HG03460 (cell line): ENCODE data around the gene IGSF6.
"Not testable (repeated sequence)": the region's sequence is repeated elsewhere in the genome, so short reads cannot be mapped to it uniquely, and the experiment has no call there.

ENCODE experiments used
- ATAC-seq: cut with Tn5 transposase; IDR thresholded peaks from one replicate; pipeline ENCODE4 v1.9.1; 2021; ENCODE audit not compliant: unreplicated experiment

Gene IGSF6

DNA sequence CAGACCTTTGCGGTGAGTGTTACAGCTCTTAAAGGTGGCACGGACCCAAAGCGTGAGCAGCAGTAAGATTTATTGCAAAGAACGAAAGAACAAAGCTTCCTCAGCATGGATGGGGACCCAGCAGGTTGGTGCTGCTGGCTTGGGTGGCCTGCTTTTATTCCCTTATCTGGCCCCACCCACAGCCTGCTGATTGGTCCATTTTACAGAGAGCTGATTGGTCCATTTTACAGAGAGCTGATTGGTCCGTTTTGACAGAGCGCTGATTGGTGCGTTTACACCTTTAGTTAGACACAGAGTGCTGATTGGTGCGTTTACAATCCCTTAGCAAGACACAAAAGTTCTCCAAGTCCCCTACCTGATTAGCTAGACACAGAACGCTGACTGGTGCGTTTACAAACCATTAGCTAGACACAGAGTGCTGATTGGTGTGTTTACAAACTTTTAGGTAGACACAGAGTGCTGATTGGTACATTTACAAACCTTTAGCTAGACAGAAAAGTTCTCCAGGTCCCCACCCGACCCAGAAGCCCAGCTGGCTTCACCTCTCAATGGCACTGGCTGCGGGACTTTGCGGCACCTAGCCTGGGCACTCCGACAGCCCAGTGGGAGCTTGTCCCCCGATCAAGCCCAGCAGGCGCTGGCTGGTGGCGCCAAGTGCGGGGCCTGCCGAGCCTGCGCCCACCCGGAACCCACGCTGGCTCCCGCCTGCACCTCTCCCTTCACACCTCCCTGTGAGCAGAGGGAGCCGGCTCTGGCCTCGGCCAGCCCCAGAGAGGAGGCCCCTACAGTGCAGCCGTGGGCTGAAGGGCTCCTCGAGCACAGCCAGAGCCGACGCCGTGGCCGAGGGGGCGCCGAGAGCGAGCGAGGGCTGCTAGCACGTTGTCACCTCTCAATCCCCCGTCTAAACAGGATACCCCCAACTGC, 22.5 kb downstream of the IGSF6 start:
- not testable (repeated sequence) for ATAC-seq

DNA sequence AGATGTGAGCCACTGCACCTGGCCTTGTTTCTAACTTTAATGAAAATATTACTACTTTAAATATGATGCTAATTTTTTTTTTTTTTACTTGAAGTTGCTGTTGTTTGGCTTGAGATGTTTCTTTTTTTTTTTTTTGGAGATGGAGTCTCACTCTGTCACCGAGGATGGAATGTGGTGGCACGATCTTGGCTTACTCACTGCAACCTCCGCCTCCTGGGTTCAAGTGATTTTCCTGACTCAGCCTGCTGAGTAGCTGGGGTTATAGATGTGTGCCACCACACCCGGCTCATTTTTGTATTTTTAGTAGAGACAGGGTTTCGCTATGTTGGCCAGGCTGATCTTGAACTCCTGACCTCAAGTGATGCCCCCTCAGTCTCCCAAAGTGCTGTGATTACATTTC, 23.6 kb downstream of the IGSF6 start:
- no peak for ATAC-seq

DNA sequence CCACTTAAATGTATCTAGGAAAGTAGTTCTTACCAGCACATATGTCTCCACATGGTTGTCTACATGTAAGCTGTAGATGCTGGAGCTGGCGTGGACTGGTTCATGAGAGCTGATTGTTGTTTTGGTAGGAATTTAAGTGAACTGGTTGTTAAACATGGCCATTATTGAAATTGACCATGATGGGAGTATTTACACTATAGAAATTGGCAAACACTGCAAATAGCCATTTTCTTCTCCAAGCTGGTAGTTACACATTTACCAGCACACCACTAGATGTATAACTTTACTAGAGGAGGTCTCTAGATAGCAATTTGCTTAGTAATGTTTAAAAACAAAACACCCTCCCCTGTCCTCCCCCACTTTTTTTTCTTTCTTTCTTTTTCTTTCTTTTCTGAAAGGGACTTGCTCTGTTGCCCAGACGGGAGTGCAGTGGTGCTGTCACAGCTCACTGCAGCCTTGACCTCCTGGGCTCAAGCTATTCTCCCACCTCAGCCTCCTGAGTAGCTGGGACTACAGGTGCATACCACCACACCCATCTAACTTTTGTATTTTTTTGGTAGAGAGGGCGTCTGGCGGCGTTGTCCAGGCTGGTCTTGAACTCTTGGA, 24.2 kb downstream of the IGSF6 start:
- ATAC-seq: no peak

DNA sequence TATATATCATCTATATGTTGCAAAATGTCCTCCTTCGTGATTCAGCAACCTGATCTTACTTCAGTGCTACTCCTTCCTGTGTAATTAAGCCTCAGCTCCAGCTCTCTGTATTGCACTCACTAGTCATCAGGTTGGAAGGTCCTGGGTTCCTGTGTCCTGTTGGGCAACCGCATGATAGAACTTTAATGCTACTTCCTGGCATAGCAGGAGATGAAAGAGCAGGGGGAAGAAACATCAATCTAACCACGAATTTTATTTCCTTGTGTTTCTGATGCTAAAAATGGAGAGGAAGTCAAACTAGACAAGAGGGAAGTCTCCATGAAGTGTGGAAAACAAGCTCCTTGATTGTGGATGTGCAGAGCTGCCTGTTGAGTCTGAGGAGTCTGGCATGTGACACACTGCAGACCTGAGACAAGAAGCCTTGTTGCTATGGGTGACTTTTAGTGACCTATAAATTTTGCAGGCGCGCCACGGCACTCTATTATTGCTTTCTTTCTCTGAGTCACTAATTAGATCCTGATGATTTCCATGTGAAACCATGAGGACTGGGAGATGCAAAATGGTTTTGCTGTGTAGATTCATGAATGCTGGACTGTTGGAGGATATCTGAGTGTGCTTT, 25.6 kb downstream of the IGSF6 start:
- no peak for ATAC-seq

DNA sequence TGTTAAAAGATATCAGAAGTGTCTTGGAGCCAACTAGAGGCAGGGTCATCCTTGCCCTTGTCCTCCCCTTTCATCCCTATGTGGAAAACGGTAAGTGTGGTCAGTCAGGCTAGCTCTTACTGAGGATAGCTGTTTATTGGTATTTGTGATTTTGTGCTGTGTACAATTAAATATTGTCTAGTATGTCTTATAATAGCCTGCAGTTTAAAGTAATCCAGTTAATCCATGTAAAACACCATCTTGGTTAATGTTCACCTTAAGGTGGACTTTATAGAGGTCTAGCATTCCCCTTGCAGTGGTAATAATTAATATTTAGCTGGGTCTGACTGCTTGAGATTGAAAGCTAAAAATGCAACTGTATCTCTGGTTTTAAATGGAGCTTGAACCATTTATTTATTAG, 27.4 kb downstream of the IGSF6 start:
- ATAC-seq: no peak

DNA sequence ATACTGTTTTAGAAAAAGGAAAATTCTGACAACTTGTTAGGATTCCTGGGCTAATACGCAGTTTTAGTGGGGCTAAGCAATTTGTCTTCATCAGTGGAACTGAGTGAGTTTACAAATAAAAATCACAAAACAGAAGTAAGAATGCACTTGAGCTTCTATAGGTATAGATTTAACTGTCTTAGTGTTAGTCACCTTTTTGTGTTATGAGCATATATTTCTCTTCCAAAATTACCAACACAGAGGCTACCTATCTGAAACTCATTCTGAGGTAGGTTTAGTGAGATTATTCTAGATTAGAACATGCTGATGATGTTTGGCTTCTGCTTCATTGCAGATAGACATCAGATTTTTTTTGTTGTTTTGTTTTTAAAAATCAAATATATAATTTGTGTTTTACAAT, 29.9 kb downstream of the IGSF6 start:
- ATAC-seq: no peak

DNA sequence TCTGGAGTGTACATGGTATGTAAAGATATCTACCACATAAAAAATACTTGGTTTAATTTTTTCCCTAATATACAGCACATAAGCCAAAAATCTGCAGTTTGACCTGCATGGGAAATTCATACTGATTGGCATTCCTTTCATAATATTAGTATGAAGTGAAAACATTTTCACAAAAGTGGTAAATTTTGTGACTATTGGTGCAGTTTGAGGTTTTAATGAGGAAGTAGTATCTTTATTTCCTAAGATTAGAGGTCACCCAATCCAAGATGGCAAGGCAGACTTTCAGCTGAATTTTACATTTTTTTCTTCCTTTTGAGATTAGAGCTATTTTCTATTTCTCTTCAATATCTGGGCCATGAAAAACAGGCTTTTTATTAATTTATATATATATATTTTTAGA, 31.8 kb downstream of the IGSF6 start:
- ATAC-seq: no peak

DNA sequence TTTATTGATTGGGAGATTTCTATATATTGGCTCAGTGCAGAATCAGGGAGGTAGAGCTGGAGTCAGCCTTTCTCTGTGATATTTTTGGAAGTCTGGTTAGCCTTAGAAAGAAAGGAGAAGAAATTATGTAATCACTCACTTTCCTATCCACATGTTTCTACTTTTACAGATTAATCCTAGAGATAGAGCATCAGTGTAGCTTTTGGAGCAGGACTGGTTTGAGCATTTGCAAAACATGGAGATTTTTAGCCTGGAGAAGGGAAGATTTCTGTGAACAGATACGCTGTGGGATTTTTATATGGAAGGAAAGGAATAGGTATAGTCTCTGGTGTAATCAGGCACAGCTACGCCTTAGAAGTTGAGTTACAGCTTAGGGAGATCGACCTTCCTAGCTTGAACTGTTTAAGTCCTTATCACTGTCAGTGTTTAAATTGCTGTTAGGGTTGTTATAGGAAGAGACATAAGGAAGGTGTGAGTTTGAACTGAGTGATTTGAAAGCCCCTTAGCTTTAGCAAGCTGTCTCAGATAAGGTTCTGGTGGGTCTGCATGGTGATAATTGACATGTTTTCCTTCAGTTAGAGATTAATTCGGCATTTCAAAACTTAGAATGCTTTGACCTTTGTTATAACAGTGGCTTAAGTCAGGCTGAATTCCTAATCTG, 32.5 kb downstream of the IGSF6 start:
- no peak for ATAC-seq

DNA sequence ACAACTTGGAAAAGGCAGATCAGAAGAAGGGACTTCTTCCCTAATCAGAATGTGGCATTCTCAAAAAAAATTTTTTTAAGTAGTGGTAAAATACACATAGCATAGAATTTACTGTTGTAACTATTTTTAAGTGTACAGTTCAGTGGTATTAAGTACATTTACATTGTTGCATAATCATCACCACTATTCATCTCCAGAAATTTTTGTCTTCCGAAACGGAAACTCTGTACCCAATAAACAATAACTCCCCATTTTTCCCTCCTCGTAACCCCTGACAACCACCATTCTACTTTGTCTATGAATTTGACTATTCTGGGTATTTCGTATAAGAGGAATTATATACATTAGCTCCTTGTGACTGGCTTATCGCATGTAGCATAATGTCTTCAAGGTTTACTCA, 34.1 kb downstream of the IGSF6 start:
- ATAC-seq: no peak

DNA sequence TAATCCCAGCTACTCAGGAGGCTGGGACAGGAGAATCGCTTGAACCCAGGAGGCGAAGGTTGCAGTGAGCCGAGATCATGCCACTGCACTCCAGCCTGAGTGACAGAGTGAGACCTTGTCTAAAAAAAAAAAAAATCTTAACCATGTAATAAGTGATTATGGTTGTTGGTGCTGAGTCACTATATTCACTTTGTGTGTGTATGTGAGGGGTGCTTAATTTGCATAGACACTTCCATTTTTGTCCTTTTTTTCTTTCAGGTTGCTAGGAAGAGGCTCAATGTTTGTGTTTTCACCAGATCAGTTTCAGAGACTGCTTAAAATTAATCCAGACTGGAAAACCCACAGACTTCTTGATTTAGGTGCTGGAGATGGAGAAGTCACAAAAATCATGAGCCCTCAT, 34.8 kb downstream of the IGSF6 start:
- no peak for ATAC-seq

DNA sequence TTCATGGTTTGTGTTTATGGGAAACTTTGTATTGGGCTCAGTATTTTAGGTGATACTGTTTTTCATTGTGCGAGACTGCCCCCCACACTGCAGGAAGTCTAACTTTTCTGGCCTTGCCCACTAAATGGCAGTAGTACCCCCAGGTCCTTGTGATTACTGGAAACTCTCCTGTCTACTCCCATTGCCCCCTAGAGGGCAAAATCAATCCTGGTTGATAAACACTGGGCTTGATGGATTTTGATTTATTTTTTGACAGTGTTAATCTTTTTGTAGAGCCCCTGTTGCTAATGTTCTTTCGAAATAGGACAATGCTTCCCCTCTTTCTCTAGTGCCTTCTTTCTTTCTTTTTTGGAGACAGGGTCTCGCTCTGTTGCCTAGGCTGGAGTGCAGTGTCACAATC, 37.5 kb downstream of the IGSF6 start:
- no peak for ATAC-seq

DNA sequence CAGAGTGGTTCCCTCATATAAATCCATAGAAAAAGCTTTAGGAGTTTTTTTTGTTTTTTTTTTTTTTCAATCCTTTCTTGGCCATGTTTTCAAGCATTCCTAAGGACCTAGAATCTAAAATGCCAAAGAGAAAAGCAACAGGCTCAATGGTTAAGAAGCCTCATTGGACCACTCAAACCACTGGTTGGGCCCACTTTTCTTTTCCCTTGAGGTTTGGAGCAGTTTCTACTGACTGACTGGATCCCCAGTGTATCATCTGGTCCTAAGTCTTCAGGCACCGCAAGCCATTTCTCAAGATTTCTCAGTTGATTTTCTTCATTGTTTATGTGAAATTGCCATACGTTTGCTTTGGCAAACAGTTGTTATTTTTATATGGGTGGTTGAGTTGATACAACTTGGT, 38.6 kb downstream of the IGSF6 start:
- no peak for ATAC-seq

DNA sequence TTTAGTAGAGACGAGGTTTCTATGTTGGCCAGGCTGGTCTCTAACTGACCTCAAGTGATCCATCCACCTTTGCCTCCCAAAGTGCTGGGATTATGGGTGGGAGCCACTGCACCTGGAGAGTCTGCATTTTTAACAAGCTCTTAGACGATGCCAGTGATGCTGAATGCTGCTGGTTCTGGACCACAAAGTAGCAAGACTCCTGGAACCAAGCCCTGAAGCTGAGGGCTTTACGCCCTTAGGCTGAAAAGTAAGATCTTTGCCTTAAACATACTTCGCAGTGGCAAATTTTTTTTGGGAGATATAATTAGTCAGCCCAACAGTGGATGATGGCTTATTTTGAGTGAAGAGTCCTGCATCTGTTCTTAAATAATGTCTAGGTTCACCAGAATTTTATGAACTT, 39.0 kb downstream of the IGSF6 start:
- ATAC-seq: no peak

DNA sequence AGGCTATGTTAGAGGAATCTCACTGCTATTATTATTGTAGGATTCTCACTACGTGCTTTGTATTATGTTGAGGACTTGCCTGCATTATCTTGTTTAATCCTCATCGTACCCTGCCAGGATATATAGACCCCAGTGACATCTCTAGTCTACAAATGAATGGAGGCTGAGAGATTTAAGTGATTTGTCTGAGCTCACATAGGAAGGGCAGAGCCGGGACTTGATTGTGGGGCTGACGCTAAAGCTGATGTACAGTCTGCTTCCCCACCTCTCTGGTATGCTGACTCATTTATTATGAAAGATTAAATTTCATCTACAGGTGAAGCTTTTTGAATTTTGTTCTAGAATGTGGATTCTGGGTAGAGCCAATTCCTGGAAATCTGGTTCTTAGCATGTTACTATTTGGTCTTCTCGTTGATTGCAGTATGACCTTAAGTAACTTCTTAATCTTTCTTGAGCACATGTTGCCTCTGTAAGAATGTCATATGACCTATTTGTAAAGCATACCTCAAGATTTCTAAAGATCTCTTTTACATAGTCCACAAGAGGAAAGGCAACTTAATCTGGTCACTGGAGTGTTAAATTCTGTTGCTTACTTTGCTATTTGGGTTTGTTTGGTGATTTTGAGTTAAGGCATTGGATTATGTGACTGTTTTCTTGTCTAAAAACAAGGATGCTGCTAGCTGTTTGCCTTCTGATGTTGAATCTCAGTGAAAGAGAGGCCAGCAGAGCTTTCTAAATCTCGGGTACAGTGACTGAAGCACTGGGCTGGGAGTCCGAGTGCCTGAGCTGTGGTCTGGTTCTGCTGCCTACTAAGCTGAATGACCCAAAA, 40.6 kb downstream of the IGSF6 start:
- no peak for ATAC-seq

DNA sequence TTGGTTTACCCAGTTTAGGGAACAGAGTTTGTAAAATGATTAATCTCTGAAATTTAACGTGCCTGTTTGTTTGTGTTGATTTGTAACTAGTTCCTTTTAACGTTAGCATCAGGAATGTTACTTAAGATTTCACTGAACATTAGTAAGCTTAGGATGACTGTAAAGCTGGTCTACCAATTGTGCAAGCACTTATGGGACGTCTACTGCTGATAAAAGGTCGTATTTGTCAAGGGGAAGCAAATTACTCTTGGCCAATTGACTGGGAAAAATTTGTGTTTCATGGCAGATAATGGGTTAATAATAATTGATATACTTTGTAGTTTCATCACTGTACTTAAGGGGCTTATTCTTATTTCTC, 41.2 kb downstream of the IGSF6 start:
- no peak for ATAC-seq

DNA sequence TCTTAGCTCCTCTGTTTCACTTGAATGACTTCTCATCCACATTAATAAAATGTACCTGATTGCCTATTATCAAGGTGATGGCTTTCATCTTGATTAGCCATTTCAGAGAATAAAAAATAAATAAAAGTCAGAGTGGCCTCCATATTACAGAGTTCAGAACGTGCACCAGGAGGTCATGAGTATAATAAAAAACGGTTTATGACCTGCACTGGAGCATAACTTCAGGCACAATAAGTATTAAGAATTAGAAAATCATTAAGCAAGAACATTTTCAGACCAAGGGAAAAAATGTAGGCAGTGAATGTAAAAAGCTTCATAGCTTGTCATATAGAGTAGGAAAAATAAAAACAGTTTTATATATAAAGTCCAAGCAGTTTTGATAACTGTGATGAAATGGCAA, 41.6 kb downstream of the IGSF6 start:
- ATAC-seq: no peak

DNA sequence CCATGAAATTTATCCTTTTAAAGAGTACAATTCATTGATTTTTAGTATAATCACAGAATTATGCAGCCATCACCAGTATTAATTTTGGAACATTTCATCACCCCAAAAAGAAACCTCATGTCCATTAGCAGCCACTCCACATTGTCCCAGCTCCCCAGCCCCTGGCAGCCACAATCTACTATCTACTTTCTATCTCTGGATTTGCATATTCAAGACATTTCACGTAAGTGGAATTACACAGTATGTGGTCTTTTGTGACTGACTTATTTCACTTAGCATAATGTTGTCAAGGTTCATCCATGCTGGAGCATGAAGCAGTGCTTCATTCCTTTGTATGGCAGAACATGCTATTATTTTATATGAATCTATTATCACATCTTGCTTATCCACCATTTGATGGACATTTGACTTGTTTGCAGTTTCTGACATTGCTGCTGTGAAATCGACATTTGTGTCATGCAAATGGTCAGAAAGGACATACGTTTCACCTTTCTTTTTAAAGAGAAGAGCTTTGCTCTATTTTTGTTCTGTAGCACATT, 42.3 kb downstream of the IGSF6 start:
- no peak for ATAC-seq

DNA sequence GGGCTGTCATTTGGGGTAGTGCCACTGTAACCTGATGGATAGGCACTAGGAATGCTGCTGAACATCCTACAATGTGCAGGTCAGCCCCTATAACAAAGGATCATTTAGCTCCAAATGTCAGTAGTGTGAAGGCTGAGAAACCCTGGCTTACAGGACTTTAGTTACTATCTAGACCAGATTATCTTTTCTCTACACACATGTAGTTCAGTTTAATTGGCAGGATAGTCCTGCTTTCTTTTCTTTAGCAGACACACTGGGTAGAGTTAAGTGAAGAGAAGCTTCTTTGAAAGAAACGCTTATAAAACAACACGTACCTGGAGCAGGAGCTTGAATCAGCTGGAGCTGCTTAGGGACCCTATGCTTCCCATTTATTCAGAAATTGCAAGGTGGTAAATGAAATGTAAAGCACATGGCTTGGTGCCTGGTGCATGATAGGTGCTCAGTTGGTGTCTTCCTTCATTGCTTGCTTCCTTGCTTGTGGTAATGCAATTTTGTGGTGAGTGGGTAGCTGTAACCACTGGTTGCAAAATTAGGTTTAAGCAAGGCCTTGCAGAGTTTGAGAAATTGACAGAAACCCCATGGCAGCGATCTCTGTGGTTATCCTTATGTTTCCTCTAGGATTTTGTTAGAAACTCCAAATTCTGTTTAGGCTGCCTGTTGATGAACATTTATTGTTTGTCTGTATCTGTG, 43.6 kb downstream of the IGSF6 start:
- ATAC-seq: no peak

DNA sequence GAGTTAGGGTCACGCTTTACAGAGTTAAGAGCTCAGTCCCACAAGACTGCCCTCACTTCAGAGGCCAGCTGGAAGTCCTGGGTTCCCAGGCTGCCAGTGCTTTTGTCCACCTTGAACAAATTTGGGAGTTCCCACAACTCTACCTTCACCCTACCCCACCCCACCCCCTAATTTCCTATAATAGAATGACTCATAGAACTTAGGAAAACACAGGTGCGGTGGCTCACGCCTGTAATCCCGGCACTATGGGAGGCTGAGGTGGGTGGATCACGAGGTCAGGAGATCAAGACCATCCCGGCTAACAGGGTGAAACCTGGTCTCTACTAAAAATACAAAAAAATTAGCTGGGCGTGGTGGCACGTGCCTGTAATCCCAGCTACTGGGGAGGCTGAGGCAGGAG, 46.6 kb downstream of the IGSF6 start:
- not testable (repeated sequence) for ATAC-seq

DNA sequence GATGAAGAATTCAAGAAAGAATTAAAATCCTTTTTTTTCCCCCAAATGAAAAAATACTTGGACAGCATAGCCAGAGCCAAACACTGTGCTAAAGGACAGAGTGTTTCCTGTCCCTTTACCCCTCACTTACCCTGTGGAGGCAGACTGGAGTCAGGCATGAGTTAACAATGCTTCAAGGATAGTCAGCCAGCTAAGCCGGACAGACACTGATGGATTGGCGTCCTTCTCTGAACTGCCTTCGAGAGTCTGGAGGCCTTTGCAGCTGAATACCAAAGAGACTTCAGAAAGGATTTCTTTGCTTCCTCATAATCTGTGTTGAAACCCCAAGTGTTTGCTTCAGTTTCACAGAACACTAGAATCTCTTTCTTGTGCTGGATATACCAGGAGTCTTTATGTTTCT, 48.5 kb downstream of the IGSF6 start:
- no peak for ATAC-seq
